ENCODE data around the gene MRGPRE. TPM values are rescaled to one million over a fixed set of nuclear protein-coding genes. Genes with fewer than 3 reads are reported as not detected.

Gene MRGPRE
- total RNA-seq, 1 experiment from 2014 or later: not detected

DNA sequence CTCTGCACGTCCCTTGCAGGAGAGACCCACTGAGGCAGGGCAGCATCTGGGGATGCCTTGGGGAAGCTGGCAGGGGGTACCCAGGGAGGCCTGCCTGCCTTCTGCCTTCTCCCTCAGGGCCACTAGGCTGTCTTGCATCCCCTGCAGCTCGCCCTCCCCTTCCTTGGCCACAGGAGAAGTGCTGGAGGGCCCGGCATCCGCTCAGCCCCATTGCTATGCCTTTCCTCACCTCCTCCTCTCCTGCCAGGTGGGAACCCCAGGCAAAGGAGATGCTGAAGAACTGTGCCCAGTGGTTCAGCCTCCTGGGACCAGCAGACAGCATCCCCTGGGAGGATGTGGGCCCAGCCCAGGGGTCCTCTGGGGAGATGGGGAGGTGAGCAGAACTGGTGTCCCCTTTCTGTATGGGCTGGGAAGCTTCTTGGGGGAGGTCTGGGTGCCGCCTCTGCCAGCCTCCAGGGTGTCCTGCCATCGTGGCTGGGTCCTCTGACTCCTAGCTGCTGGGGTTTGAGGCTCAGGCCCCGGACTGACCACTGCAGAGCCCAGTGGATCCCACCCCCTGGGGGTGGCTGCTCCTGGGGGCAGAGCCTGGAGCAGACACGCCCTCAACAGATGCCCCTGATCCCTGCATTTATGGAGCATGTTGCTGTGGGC is 34.2 kb downstream of the MRGPRE start:
- no peak for TF ChIP-seq RORB (CRISPR knock-in tag; IDR thresholded peaks at IDR 0.05)
- no peak for TF ChIP-seq ZBTB21 (CRISPR knock-in tag; IDR thresholded peaks at IDR 0.05; ENCODE audit: borderline replicate concordance)
- no peak for TF ChIP-seq MYBL2 (CRISPR knock-in tag; IDR thresholded peaks at IDR 0.05)
- TF ChIP-seq EMX1 (CRISPR knock-in tag; IDR thresholded peaks at IDR 0.05): no peak
- no peak for TF ChIP-seq OVOL2 (CRISPR knock-in tag; IDR thresholded peaks at IDR 0.05; ENCODE audit: borderline replicate concordance)
- no peak for TF ChIP-seq ZNF416 (CRISPR knock-in tag; IDR thresholded peaks at IDR 0.05)
- no peak for TF ChIP-seq GRHL2 (CRISPR knock-in tag; IDR thresholded peaks at IDR 0.05; ENCODE audit: insufficient replicate concordance, severe bottlenecking)
- no peak for TF ChIP-seq ESRRA (CRISPR knock-in tag; IDR thresholded peaks at IDR 0.05; ENCODE audit: borderline replicate concordance)
- no peak for TF ChIP-seq PRRX2 (CRISPR knock-in tag; IDR thresholded peaks at IDR 0.05)
- TF ChIP-seq, protein P1, sequence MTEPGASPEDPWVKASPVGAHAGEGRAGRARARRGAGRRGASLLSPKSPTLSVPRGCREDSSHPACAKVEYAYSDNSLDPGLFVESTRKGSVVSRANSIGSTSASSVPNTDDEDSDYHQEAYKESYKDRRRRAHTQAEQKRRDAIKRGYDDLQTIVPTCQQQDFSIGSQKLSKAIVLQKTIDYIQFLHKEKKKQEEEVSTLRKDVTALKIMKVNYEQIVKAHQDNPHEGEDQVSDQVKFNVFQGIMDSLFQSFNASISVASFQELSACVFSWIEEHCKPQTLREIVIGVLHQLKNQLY (CRISPR knock-in tag; IDR thresholded peaks at IDR 0.05): no peak
- TF ChIP-seq ZNF138 (CRISPR knock-in tag; conservative IDR thresholded peaks at IDR 0.05): no peak
- TF ChIP-seq, protein P2, sequence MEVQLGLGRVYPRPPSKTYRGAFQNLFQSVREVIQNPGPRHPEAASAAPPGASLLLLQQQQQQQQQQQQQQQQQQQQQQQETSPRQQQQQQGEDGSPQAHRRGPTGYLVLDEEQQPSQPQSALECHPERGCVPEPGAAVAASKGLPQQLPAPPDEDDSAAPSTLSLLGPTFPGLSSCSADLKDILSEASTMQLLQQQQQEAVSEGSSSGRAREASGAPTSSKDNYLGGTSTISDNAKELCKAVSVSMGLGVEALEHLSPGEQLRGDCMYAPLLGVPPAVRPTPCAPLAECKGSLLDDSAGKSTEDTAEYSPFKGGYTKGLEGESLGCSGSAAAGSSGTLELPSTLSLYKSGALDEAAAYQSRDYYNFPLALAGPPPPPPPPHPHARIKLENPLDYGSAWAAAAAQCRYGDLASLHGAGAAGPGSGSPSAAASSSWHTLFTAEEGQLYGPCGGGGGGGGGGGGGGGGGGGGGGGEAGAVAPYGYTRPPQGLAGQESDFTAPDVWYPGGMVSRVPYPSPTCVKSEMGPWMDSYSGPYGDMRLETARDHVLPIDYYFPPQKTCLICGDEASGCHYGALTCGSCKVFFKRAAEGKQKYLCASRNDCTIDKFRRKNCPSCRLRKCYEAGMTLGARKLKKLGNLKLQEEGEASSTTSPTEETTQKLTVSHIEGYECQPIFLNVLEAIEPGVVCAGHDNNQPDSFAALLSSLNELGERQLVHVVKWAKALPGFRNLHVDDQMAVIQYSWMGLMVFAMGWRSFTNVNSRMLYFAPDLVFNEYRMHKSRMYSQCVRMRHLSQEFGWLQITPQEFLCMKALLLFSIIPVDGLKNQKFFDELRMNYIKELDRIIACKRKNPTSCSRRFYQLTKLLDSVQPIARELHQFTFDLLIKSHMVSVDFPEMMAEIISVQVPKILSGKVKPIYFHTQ (CRISPR knock-in tag; IDR thresholded peaks at IDR 0.05): no peak
- TF ChIP-seq, protein P3, sequence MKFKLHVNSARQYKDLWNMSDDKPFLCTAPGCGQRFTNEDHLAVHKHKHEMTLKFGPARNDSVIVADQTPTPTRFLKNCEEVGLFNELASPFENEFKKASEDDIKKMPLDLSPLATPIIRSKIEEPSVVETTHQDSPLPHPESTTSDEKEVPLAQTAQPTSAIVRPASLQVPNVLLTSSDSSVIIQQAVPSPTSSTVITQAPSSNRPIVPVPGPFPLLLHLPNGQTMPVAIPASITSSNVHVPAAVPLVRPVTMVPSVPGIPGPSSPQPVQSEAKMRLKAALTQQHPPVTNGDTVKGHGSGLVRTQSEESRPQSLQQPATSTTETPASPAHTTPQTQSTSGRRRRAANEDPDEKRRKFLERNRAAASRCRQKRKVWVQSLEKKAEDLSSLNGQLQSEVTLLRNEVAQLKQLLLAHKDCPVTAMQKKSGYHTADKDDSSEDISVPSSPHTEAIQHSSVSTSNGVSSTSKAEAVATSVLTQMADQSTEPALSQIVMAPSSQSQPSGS (CRISPR knock-in tag; IDR thresholded peaks at IDR 0.05; ENCODE audit: borderline replicate concordance, low read depth): no peak
- no peak for TF ChIP-seq SMAD3 (CRISPR knock-in tag; IDR thresholded peaks at IDR 0.05; ENCODE audit: borderline replicate concordance)
- TF ChIP-seq ATF1 (CRISPR knock-in tag; IDR thresholded peaks at IDR 0.05): no peak
- no peak for TF ChIP-seq ZNF532 (CRISPR knock-in tag; IDR thresholded peaks at IDR 0.05; ENCODE audit: borderline replicate concordance)
- TF ChIP-seq CBFB (CRISPR knock-in tag; IDR thresholded peaks at IDR 0.05; ENCODE audit: low read depth): no peak
- TF ChIP-seq CREB1 (CRISPR knock-in tag; IDR thresholded peaks at IDR 0.05): no peak
- no peaks in the 10 kb centered on the region for H3K9me3 Mint-ChIP-seq
- H3K27me3 Mint-ChIP-seq (ENCODE audit: low read depth): peaks cover 18% of the 10 kb centered on the region
- no peak overlapping the region for H3K4me3 Mint-ChIP-seq
- POLR2A ChIA-PET: no interaction called here
- ATAC-seq (no peak), DNase-seq (ENCODE audit: low spot score) (no peak)
- CTCF ChIA-PET: no interaction called here
- H3K36me3 Mint-ChIP-seq: no peaks in the 10 kb centered on the region
- peaks cover 12% of the 10 kb centered on the region for H3K4me1 Mint-ChIP-seq
- H3K27ac Mint-ChIP-seq: no peak overlapping the region

Data from WTC11 (cell line).